ENCODE measurements around the gene TMEM132D. TPM values are rescaled to one million over a fixed set of nuclear protein-coding genes. Genes with fewer than 3 reads are reported as not detected.

TMEM132D gene
- total and polyA plus RNA-seq, 2 donors from 2014 or later: 0.13 TPM; not detected in 1

- Histone ChIP-seq H3K4me3 (ENCODE audit: low read length in 3 of 3) (no peak overlapping the region), H3K27me3 (ENCODE audit: control insufficient read depth, insufficient read depth, low read length) (no peaks in the 10 kb centered on the region), H3K4me1 (ENCODE audit: control insufficient read depth in 2 of 3, insufficient read depth in 2 of 3, low read depth in 1 of 3, low read length in 3 of 3) (no peaks in the 10 kb centered on the region), H3K9me3 (ENCODE audit: control insufficient read depth in 2 of 3, insufficient read depth in 1 of 3, low read length in 3 of 3) (no peaks in the 10 kb centered on the region), H3K27ac (ENCODE audit: low read depth in 2 of 2, low read length in 2 of 2) (no peak overlapping the region), H3K9ac (ENCODE audit: low read length in 3 of 3) (no peak overlapping the region), H3K36me3 (ENCODE audit: control insufficient read depth in 2 of 3, insufficient read depth in 3 of 3, low read length in 3 of 3) (no peaks in the 10 kb centered on the region)
- DNase-seq (peak in 2 of 5 donors; percentile 18 to 33), FAIRE-seq (no peak)
- no peak for TF ChIP-seq CTCF (IDR thresholded peaks at IDR 0.05; ENCODE audit: borderline replicate concordance, extremely low read depth, insufficient read depth)
- intact Hi-C loops (cut with DNase I): no loop called here
Measured at GRCh38 chr12:129378496-129378895, 525.3 kb downstream of the TMEM132D start.

GRCh38 chr12:129373746-129374145 lies 530.1 kb downstream of the TMEM132D start:
- no peak overlapping the region for H3K4me3 ChIP-seq (ENCODE audit: low read length in 3 of 3)
- H3K4me1 ChIP-seq (ENCODE audit: control insufficient read depth in 2 of 3, insufficient read depth in 2 of 3, low read depth in 1 of 3, low read length in 3 of 3): no peaks in the 10 kb centered on the region
- no peak overlapping the region for H3K9ac ChIP-seq (ENCODE audit: low read length in 3 of 3)
- no peak overlapping the region for H3K27ac ChIP-seq (ENCODE audit: low read depth in 2 of 2, low read length in 2 of 2)
- H3K9me3 ChIP-seq (ENCODE audit: control insufficient read depth in 2 of 3, insufficient read depth in 1 of 3, low read length in 3 of 3): peaks cover 0 to 8% (median 3%) of the 10 kb centered on the region in 3 donors
- FAIRE-seq: no peak
- DNase-seq: no peak
- H3K36me3 ChIP-seq (ENCODE audit: control insufficient read depth in 2 of 3, insufficient read depth in 3 of 3, low read length in 3 of 3): no peaks in the 10 kb centered on the region
- no peak for TF ChIP-seq CTCF (IDR thresholded peaks at IDR 0.05; ENCODE audit: borderline replicate concordance, extremely low read depth, insufficient read depth)
- intact Hi-C loops (cut with DNase I): no loop called here
- H3K27me3 ChIP-seq (ENCODE audit: control insufficient read depth, insufficient read depth, low read length): no peaks in the 10 kb centered on the region

GRCh38 chr12:129372876-129373275 lies 530.9 kb downstream of the TMEM132D start:
- Histone ChIP-seq H3K4me3 (ENCODE audit: low read length in 3 of 3) (no peak overlapping the region), H3K9me3 (ENCODE audit: control insufficient read depth in 2 of 3, insufficient read depth in 1 of 3, low read length in 3 of 3) (peaks cover 0 to 8% (median 3%) of the 10 kb centered on the region in 3 donors), H3K36me3 (ENCODE audit: control insufficient read depth in 2 of 3, insufficient read depth in 3 of 3, low read length in 3 of 3) (no peaks in the 10 kb centered on the region), H3K9ac (ENCODE audit: low read length in 3 of 3) (no peak overlapping the region), H3K27me3 (ENCODE audit: control insufficient read depth, insufficient read depth, low read length) (no peaks in the 10 kb centered on the region), H3K27ac (ENCODE audit: low read depth in 2 of 2, low read length in 2 of 2) (no peak overlapping the region), H3K4me1 (ENCODE audit: control insufficient read depth in 2 of 3, insufficient read depth in 2 of 3, low read depth in 1 of 3, low read length in 3 of 3) (no peaks in the 10 kb centered on the region)
- FAIRE-seq: no peak
- no peak for TF ChIP-seq CTCF (IDR thresholded peaks at IDR 0.05; ENCODE audit: borderline replicate concordance, extremely low read depth, insufficient read depth)
- DNase-seq: no peak
- intact Hi-C loops (cut with DNase I): no loop called here

- no peak for FAIRE-seq
- Histone ChIP-seq H3K27ac (ENCODE audit: low read depth in 2 of 2, low read length in 2 of 2) (no peak overlapping the region), H3K27me3 (ENCODE audit: control insufficient read depth, insufficient read depth, low read length) (no peaks in the 10 kb centered on the region), H3K4me1 (ENCODE audit: control insufficient read depth in 2 of 3, insufficient read depth in 2 of 3, low read depth in 1 of 3, low read length in 3 of 3) (no peaks in the 10 kb centered on the region), H3K4me3 (ENCODE audit: low read length in 3 of 3) (no peak overlapping the region), H3K36me3 (ENCODE audit: control insufficient read depth in 2 of 3, insufficient read depth in 3 of 3, low read length in 3 of 3) (no peaks in the 10 kb centered on the region), H3K9ac (ENCODE audit: low read length in 3 of 3) (no peak overlapping the region), H3K9me3 (ENCODE audit: control insufficient read depth in 2 of 3, insufficient read depth in 1 of 3, low read length in 3 of 3) (peaks cover 0 to 8% (median 3%) of the 10 kb centered on the region in 3 donors)
- no peak for DNase-seq
- intact Hi-C loops (cut with DNase I): no loop called here
- no peak for TF ChIP-seq CTCF (IDR thresholded peaks at IDR 0.05; ENCODE audit: borderline replicate concordance, extremely low read depth, insufficient read depth)
Measured at GRCh38 chr12:129372348-129372747, 531.5 kb downstream of the TMEM132D start.

All from kidney (tissue), 14 donors.